Measurements from ENCODE around the gene COL28A1.

The COL28A1 gene

DNA sequence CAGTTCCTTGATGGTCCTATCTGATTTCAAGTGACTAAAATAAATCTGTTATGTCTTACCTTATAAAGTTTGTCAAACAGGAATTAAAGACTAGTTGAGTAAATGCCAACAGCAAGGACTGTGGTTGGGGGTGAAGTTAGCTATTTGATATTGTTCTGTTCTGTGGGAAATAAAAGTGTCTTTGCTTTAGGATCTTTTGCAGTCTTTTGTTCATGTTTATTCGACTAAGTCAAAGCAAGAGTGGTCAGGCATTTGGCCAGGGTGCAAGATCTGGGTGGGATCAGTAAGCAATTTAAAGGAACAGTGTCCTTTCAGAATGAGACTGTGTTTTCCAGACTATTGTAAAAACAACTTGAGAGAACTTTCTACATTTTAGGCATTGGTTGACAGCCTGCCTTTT, at the start of gene COL28A1:
Gene COL28A1 (minus strand): TSS at position 183 of the 400 bp plus-strand sequence. CDS start 2,998 bp downstream, outside the sequence.
- Histone ChIP-seq H3K27me3 (ENCODE audit: insufficient read depth, insufficient read length) (no peaks in the 10 kb centered on the region), H3K36me3 (ENCODE audit: insufficient read depth, insufficient read length, low read length) (no peaks in the 10 kb centered on the region), H3K9me3 (ENCODE audit: insufficient read depth, low read length) (no peaks in the 10 kb centered on the region), H3K9ac (ENCODE audit: insufficient read length, low read depth) (no peak within 1 kb of the TSS), H3K4me1 (ENCODE audit: insufficient read depth, insufficient read length) (no peaks in the 10 kb centered on the region), H3K4me3 (ENCODE audit: insufficient read length, low read depth) (no peak within 1 kb of the TSS)
- TF ChIP-seq SUZ12 (IDR thresholded peaks at IDR 0.05; ENCODE audit: extremely low read depth, insufficient read depth, insufficient read length) (no peak), ZNF274 (IDR thresholded peaks at IDR 0.05; ENCODE audit: low read depth, low read length) (no peak), YY1 (IDR thresholded peaks at IDR 0.05; ENCODE audit: insufficient read depth, insufficient read length) (no peak)
- no peak for DNase-seq (ENCODE audit: low read depth, low spot score)

DNA sequence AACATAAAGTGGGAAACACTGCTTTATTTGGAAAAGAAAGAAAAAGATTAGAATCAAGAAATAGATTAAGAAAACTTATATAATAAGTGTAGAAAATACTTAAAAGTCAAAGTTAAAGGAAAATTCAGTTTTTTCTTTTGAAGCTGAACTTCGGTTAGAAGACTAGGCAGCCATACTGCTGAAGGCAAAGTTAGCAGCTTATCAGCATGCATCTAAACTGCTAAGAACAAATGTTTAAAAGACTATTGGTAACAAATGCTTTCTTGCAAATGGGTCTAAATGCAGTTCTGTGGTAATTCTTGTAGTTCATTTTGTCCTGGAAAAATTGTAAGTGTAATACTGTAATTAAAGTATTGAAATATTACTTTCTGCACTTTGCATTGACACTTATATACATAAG, 49.0 kb upstream of the COL28A1 start:
- no peaks in the 10 kb centered on the region for H3K9me3 ChIP-seq (ENCODE audit: insufficient read depth, low read length)
- H3K4me3 ChIP-seq (ENCODE audit: insufficient read length, low read depth), result no peak overlapping the region
- H3K4me1 ChIP-seq (ENCODE audit: insufficient read depth, insufficient read length), result no peaks in the 10 kb centered on the region
- no peak for TF ChIP-seq SUZ12 (IDR thresholded peaks at IDR 0.05; ENCODE audit: extremely low read depth, insufficient read depth, insufficient read length)
- TF ChIP-seq ZNF274 (IDR thresholded peaks at IDR 0.05; ENCODE audit: low read depth, low read length), result no peak
- no peak for TF ChIP-seq YY1 (IDR thresholded peaks at IDR 0.05; ENCODE audit: insufficient read depth, insufficient read length)
- no peak overlapping the region for H3K9ac ChIP-seq (ENCODE audit: insufficient read length, low read depth)
- H3K36me3 ChIP-seq (ENCODE audit: insufficient read depth, insufficient read length, low read length), result peaks cover 36% of the 10 kb centered on the region
- H3K27me3 ChIP-seq (ENCODE audit: insufficient read depth, insufficient read length), result no peaks in the 10 kb centered on the region
- DNase-seq (ENCODE audit: low read depth, low spot score), result no peak

DNA sequence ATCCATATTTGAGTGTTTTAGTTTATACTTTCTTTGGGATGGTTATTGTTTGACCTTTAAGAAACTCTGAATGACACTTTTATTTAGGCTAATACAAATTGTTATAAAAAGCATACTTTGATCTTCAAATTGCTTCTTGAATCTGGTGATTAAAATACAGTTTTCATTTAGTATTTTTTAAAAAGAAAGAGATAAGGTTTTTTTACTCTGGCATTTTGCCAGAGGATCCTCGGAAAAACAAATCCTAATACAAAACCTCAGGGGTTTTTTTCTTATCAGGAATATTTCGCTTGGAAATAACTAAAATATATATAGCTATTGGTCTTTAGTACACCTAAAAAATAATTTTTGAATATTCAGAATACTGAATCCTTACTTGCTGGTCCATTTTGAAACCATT, 48.1 kb upstream of the COL28A1 start:
- Histone ChIP-seq H3K9me3 (ENCODE audit: insufficient read depth, low read length) (no peaks in the 10 kb centered on the region), H3K4me3 (ENCODE audit: insufficient read length, low read depth) (no peak overlapping the region), H3K4me1 (ENCODE audit: insufficient read depth, insufficient read length) (no peaks in the 10 kb centered on the region), H3K36me3 (ENCODE audit: insufficient read depth, insufficient read length, low read length) (peaks cover 37% of the 10 kb centered on the region), H3K27me3 (ENCODE audit: insufficient read depth, insufficient read length) (no peaks in the 10 kb centered on the region), H3K9ac (ENCODE audit: insufficient read length, low read depth) (no peak overlapping the region)
- TF ChIP-seq SUZ12 (IDR thresholded peaks at IDR 0.05; ENCODE audit: extremely low read depth, insufficient read depth, insufficient read length) (no peak), ZNF274 (IDR thresholded peaks at IDR 0.05; ENCODE audit: low read depth, low read length) (no peak), YY1 (IDR thresholded peaks at IDR 0.05; ENCODE audit: insufficient read depth, insufficient read length) (no peak)
- DNase-seq (ENCODE audit: low read depth, low spot score), result no peak

DNA sequence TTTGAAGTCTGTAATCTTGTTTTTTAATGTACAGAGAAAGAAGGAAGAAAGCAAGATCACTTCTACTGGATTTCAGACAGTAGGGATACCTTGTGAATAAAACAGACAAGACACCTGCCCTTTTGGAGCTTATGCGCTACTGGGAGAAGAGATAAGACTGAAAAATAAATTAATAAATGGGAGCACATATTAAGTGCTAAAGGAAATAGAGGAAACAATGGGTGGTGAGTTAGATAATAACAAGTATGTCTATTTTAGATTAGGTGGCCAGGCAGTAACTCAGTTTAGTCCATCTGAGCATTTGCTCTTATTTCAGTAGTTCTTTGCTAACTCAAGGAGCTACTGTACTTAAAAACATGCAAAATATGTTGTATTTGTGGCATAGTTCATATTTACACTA, 46.9 kb upstream of the COL28A1 start:
- TF ChIP-seq YY1 (IDR thresholded peaks at IDR 0.05; ENCODE audit: insufficient read depth, insufficient read length) (no peak), SUZ12 (IDR thresholded peaks at IDR 0.05; ENCODE audit: extremely low read depth, insufficient read depth, insufficient read length) (no peak), ZNF274 (IDR thresholded peaks at IDR 0.05; ENCODE audit: low read depth, low read length) (no peak)
- Histone ChIP-seq H3K36me3 (ENCODE audit: insufficient read depth, insufficient read length, low read length) (peaks cover 36% of the 10 kb centered on the region), H3K4me3 (ENCODE audit: insufficient read length, low read depth) (no peak overlapping the region), H3K27me3 (ENCODE audit: insufficient read depth, insufficient read length) (no peaks in the 10 kb centered on the region), H3K9me3 (ENCODE audit: insufficient read depth, low read length) (no peaks in the 10 kb centered on the region), H3K9ac (ENCODE audit: insufficient read length, low read depth) (no peak overlapping the region), H3K4me1 (ENCODE audit: insufficient read depth, insufficient read length) (no peaks in the 10 kb centered on the region)
- DNase-seq (ENCODE audit: low read depth, low spot score), result no peak

DNA sequence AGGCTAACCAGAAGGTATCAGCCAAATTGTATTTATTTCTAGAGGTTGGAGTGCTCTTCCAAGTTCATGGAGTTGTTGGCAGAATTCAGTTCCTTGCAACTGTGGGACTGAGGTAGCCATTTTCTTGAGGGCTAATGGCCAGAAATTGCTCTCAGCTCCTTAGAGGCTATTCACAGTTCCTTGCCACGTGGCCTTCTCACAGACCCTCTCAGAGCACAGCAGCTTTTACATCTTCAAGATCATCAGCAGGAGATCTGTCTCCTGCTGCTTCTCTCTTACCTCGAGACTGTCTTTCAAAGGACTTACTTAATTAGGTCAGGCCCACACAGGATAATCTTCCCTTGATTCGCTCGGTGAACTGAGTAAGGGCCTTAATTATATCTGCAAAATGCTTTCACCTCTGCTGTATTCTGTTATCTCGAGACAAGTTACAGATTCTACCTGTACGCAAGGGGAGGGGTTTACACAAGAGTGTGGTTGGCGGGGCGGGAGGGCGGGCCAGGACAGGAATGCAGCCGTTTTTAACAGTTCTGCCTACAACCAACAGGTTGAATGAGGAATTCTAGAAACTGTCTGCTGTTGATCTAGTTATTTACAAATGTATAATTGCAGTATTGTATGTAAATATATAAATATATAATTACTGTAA, 46.0 kb upstream of the COL28A1 start:
- H3K36me3 ChIP-seq (ENCODE audit: insufficient read depth, insufficient read length, low read length), result peaks cover 43% of the 10 kb centered on the region
- H3K4me3 ChIP-seq (ENCODE audit: insufficient read length, low read depth), result no peak overlapping the region
- peak; percentile 54 for DNase-seq (ENCODE audit: low read depth, low spot score)
- H3K9me3 ChIP-seq (ENCODE audit: insufficient read depth, low read length), result no peaks in the 10 kb centered on the region
- no peak overlapping the region for H3K9ac ChIP-seq (ENCODE audit: insufficient read length, low read depth)
- H3K4me1 ChIP-seq (ENCODE audit: insufficient read depth, insufficient read length), result no peaks in the 10 kb centered on the region
- no peaks in the 10 kb centered on the region for H3K27me3 ChIP-seq (ENCODE audit: insufficient read depth, insufficient read length)
- TF ChIP-seq SUZ12 (IDR thresholded peaks at IDR 0.05; ENCODE audit: extremely low read depth, insufficient read depth, insufficient read length), result no peak
- TF ChIP-seq YY1 (IDR thresholded peaks at IDR 0.05; ENCODE audit: insufficient read depth, insufficient read length), result no peak
- TF ChIP-seq ZNF274 (IDR thresholded peaks at IDR 0.05; ENCODE audit: low read depth, low read length), result no peak

DNA sequence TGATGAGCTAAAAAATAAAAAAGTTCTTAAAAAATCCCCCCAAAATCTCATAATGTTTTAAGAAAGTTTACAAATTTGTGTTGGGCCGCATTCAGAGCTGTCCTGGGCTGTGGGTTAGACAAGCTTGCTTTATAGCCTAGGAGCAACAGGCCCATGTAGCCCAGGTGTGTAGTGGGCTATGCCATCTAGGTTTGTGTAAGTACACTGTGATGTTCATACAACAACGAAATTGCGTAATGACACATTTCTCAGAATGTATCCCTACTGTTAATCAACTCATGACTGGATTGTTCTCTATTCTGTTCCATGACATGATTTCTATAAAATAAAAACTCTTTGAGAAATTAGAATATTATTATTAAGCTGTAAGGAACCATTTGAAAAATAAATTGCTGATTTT, 44.0 kb upstream of the COL28A1 start:
- no peak for DNase-seq (ENCODE audit: low read depth, low spot score)
- H3K9me3 ChIP-seq (ENCODE audit: insufficient read depth, low read length), result no peaks in the 10 kb centered on the region
- H3K4me1 ChIP-seq (ENCODE audit: insufficient read depth, insufficient read length), result no peaks in the 10 kb centered on the region
- no peak for TF ChIP-seq SUZ12 (IDR thresholded peaks at IDR 0.05; ENCODE audit: extremely low read depth, insufficient read depth, insufficient read length)
- no peak for TF ChIP-seq ZNF274 (IDR thresholded peaks at IDR 0.05; ENCODE audit: low read depth, low read length)
- TF ChIP-seq YY1 (IDR thresholded peaks at IDR 0.05; ENCODE audit: insufficient read depth, insufficient read length), result no peak
- H3K9ac ChIP-seq (ENCODE audit: insufficient read length, low read depth), result no peak overlapping the region
- peaks cover 52% of the 10 kb centered on the region for H3K36me3 ChIP-seq (ENCODE audit: insufficient read depth, insufficient read length, low read length)
- H3K27me3 ChIP-seq (ENCODE audit: insufficient read depth, insufficient read length), result no peaks in the 10 kb centered on the region
- no peak overlapping the region for H3K4me3 ChIP-seq (ENCODE audit: insufficient read length, low read depth)

DNA sequence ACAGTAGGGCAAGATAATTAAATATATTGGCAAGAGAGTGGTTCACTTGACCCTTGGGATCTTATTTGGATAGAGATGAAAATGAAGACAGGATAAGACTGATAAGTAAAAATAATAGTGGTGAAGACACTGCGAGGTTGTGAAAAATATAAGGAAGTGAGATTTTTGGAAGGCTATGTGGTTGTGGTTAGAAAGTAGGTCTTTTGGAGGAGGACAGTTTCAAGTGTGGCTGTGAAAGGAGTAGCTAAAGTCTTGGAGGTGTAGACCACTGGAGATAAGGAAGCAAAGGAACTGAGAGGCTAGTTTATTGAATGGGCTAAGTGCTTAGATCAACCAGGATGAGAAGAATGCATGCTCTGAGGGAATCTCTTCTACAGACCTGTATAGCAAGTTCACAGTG, 42.2 kb upstream of the COL28A1 start:
- H3K9me3 ChIP-seq (ENCODE audit: insufficient read depth, low read length), result no peaks in the 10 kb centered on the region
- H3K36me3 ChIP-seq (ENCODE audit: insufficient read depth, insufficient read length, low read length), result peaks cover 62% of the 10 kb centered on the region
- no peak overlapping the region for H3K4me3 ChIP-seq (ENCODE audit: insufficient read length, low read depth)
- no peaks in the 10 kb centered on the region for H3K4me1 ChIP-seq (ENCODE audit: insufficient read depth, insufficient read length)
- no peak for TF ChIP-seq ZNF274 (IDR thresholded peaks at IDR 0.05; ENCODE audit: low read depth, low read length)
- no peak for TF ChIP-seq SUZ12 (IDR thresholded peaks at IDR 0.05; ENCODE audit: extremely low read depth, insufficient read depth, insufficient read length)
- TF ChIP-seq YY1 (IDR thresholded peaks at IDR 0.05; ENCODE audit: insufficient read depth, insufficient read length), result no peak
- no peak overlapping the region for H3K9ac ChIP-seq (ENCODE audit: insufficient read length, low read depth)
- no peaks in the 10 kb centered on the region for H3K27me3 ChIP-seq (ENCODE audit: insufficient read depth, insufficient read length)
- no peak for DNase-seq (ENCODE audit: low read depth, low spot score)

Data from NT2/D1 (cell line).